Mesendoderm (in vitro differentiated cells): ENCODE measurements around the gene MYT1.

ENCODE experiments used
- DNase-seq: peaks from one replicate; pipeline ENCODE4 v3.0.0; 2013
- H2AK5ac ChIP-seq: 2 replicates; pipeline ENCODE4 v1.6.1; 2013; ENCODE audit warnings: low read length, inconsistent platforms
- H2BK120ac ChIP-seq: 2 replicates; pipeline ENCODE4 v1.6.1; 2013; ENCODE audit warnings: low read depth, mild to moderate bottlenecking, low read length, moderate library complexity, mixed read lengths
- H2BK15ac ChIP-seq: replicated peaks from 2 replicates; pipeline ENCODE4 v1.6.1; 2013; ENCODE audit warnings: low read depth, mild to moderate bottlenecking, moderate library complexity
- H2BK5ac ChIP-seq: 2 replicates; pipeline ENCODE4 v1.6.1; 2013; ENCODE audit warnings: low read length, inconsistent platforms
- H3K18ac ChIP-seq: 2 replicates; pipeline ENCODE4 v1.6.1; 2013; ENCODE audit warnings: mild to moderate bottlenecking, low read length, mixed read lengths
- H3K23ac ChIP-seq: one replicate; pipeline ENCODE4 v1.6.1; 2013; ENCODE audit warnings: low read length
- H3K27ac ChIP-seq: 2 replicates; pipeline ENCODE4 v1.5.1; 2013; ENCODE audit warnings: low read depth, mild to moderate bottlenecking, inconsistent platforms, low read length, moderate library complexity
- H3K27me3 ChIP-seq: 2 replicates; pipeline ENCODE4 v1.6.1; 2013; ENCODE audit warnings: low read length, control low read depth, mild to moderate bottlenecking, inconsistent platforms; ENCODE audit not compliant: insufficient read depth, poor library complexity
- H3K36me3 ChIP-seq: 2 replicates; pipeline ENCODE4 v1.6.1; 2013; ENCODE audit warnings: low read length, inconsistent platforms; ENCODE audit not compliant: control insufficient read depth, insufficient read depth
- H3K4ac ChIP-seq: one replicate; pipeline ENCODE4 v1.6.1; 2013; ENCODE audit warnings: low read depth, mild to moderate bottlenecking, low read length, moderate library complexity
- H3K4me1 ChIP-seq: 2 replicates; pipeline ENCODE4 v1.6.1; 2013; ENCODE audit warnings: low read depth, low read length, inconsistent platforms; ENCODE audit not compliant: control insufficient read depth
- H3K4me2 ChIP-seq: 2 replicates; pipeline ENCODE4 v1.6.1; 2013; ENCODE audit warnings: low read length
- H3K4me3 ChIP-seq: 2 replicates; pipeline ENCODE4 v1.5.1; 2013; ENCODE audit warnings: mild to moderate bottlenecking, low read length
- H3K56ac ChIP-seq: one replicate; pipeline ENCODE4 v1.6.1; 2013; ENCODE audit warnings: low read length
- H3K79me1 ChIP-seq: 2 replicates; pipeline ENCODE4 v1.6.1; 2013; ENCODE audit warnings: low read length, inconsistent platforms
- H3K79me2 ChIP-seq: 2 replicates; pipeline ENCODE4 v1.6.1; 2013; ENCODE audit warnings: mild to moderate bottlenecking, low read length; ENCODE audit not compliant: control insufficient read depth, insufficient read depth
- H3K9ac ChIP-seq: 2 replicates; pipeline ENCODE4 v1.6.1; 2013; ENCODE audit warnings: low read length, inconsistent platforms
- H4K5ac ChIP-seq: one replicate; pipeline ENCODE4 v1.6.1; 2013; ENCODE audit warnings: low read length
- H4K8ac ChIP-seq: one replicate; pipeline ENCODE4 v1.6.1; 2013; ENCODE audit warnings: low read depth, mild to moderate bottlenecking, control low read depth, low read length, moderate library complexity
- WGBS: extraction: QIAGEN DNeasy Blood & Tissue Kit; methylation state at CpG from one replicate; pipeline ENCODE4 v1.1.7; 2013; ENCODE audit warnings: low lambda C conversion rate, missing lambda C conversion rate; ENCODE audit not compliant: insufficient coverage; ENCODE audit errors: extremely low coverage; 5-methylcytosine and 5-hydroxymethylcytosine counted together

The MYT1 gene

GRCh38 chr20:64168381-64169090 is 4.3 kb downstream of the MYT1 start:
- no peaks in the 10 kb centered on the region for H3K36me3 ChIP-seq
- H3K4me3 ChIP-seq, result no peak overlapping the region
- no peak overlapping the region for H2AK5ac ChIP-seq
- no peak for DNase-seq
- H3K4ac ChIP-seq, result no peak overlapping the region
- no peaks in the 10 kb centered on the region for H3K27me3 ChIP-seq
- no peaks in the 10 kb centered on the region for H3K79me2 ChIP-seq
- H4K8ac ChIP-seq, result no peak overlapping the region
- H4K5ac ChIP-seq, result no peak overlapping the region
- H3K79me1 ChIP-seq, result no peaks in the 10 kb centered on the region
- no peak overlapping the region for H3K23ac ChIP-seq
- H2BK120ac ChIP-seq, result no peak overlapping the region
- H2BK5ac ChIP-seq, result no peak overlapping the region
- H3K9ac ChIP-seq, result no peak overlapping the region
- no peaks in the 10 kb centered on the region for H3K4me1 ChIP-seq
- no peak overlapping the region for H3K27ac ChIP-seq
- no peak overlapping the region for H3K18ac ChIP-seq
- WGBS, result no CpG with 5 or more reads among the region's 12 CpGs
- no peak overlapping the region for H2BK15ac ChIP-seq
- H3K56ac ChIP-seq, result no peak overlapping the region
- no peak overlapping the region for H3K4me2 ChIP-seq

- no peak overlapping the region for H3K23ac ChIP-seq
- H3K27ac ChIP-seq, result no peak overlapping the region
- no peak overlapping the region for H3K4me2 ChIP-seq
- H2BK15ac ChIP-seq, result no peak overlapping the region
- H2BK120ac ChIP-seq, result no peak overlapping the region
- H3K4me3 ChIP-seq, result no peak overlapping the region
- H4K8ac ChIP-seq, result no peak overlapping the region
- no peak overlapping the region for H3K4ac ChIP-seq
- H4K5ac ChIP-seq, result no peak overlapping the region
- no peak overlapping the region for H2AK5ac ChIP-seq
- no peaks in the 10 kb centered on the region for H3K4me1 ChIP-seq
- H3K18ac ChIP-seq, result no peak overlapping the region
- no peaks in the 10 kb centered on the region for H3K79me2 ChIP-seq
- H3K36me3 ChIP-seq, result no peaks in the 10 kb centered on the region
- H2BK5ac ChIP-seq, result no peak overlapping the region
- no peaks in the 10 kb centered on the region for H3K79me1 ChIP-seq
- no CpG with 5 or more reads among the region's 10 CpGs for WGBS
- DNase-seq, result no peak
- H3K56ac ChIP-seq, result no peak overlapping the region
- no peaks in the 10 kb centered on the region for H3K27me3 ChIP-seq
- H3K9ac ChIP-seq, result no peak overlapping the region
Observed at GRCh38 chr20:64169091-64169560, 4.9 kb downstream of the MYT1 start.

DNA sequence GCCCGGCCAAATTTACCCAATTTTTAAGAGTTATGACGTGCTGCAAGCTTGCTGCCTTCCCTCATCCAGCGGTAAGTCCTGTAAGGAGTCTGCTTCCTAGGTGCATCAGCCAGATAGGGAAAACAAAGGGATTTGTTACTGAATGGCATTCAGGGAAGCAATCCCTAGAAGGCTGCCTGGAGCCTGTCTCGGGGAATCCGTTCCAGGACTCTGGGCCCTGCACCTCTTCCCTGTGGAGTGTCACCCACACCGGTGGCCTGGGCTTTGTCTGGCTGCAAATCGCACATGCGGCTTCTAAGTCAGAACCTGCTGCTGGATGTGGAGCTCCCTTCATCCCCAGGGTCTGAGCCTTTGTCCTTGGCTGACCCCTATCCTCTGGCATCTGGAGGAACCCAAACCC is 7.0 kb downstream of the MYT1 start:
- no peaks in the 10 kb centered on the region for H3K4me1 ChIP-seq

DNA sequence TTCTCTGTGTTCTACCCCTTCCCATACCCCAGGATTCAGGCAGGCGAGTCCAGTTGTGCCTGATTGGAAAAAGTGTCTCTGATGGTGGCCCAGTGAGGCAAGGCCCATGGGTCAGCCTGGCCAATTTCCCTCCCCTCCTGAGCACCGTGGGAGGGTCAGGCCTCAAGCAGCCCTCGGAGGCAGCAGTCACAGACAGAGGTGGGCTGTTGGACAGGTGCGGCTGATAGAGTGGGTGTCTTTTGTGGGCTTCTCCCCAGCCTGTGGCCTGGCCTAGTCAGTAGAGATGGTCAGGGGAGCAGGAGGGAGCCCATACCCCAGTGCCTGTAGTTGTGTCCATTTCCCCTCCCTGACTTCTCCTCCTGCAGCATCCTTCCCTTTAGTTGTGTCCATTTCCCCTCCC is 8.9 kb downstream of the MYT1 start:
- WGBS, result no CpG with 5 or more reads among the region's 4 CpGs
- no peak for DNase-seq
- no peak overlapping the region for H3K9ac ChIP-seq
- H3K18ac ChIP-seq, result no peak overlapping the region
- no peak overlapping the region for H2BK120ac ChIP-seq
- H3K4ac ChIP-seq, result no peak overlapping the region
- no peak overlapping the region for H3K27ac ChIP-seq
- no peak overlapping the region for H3K23ac ChIP-seq
- no peak overlapping the region for H2BK5ac ChIP-seq
- no peak overlapping the region for H2AK5ac ChIP-seq
- no peak overlapping the region for H4K8ac ChIP-seq
- no peak overlapping the region for H4K5ac ChIP-seq
- no peak overlapping the region for H3K4me3 ChIP-seq
- no peak overlapping the region for H3K4me2 ChIP-seq
- H3K56ac ChIP-seq, result no peak overlapping the region
- peaks cover 2% of the 10 kb centered on the region for H3K4me1 ChIP-seq
- H2BK15ac ChIP-seq, result no peak overlapping the region
- no peaks in the 10 kb centered on the region for H3K27me3 ChIP-seq
- H3K79me2 ChIP-seq, result no peaks in the 10 kb centered on the region
- no peaks in the 10 kb centered on the region for H3K36me3 ChIP-seq
- no peaks in the 10 kb centered on the region for H3K79me1 ChIP-seq

More for the DNA sequence above, 7.0 kb downstream of the MYT1 start:
- H3K18ac ChIP-seq, result no peak overlapping the region
- H3K27me3 ChIP-seq, result no peaks in the 10 kb centered on the region
- no peak overlapping the region for H2AK5ac ChIP-seq
- no peak overlapping the region for H3K56ac ChIP-seq
- H2BK5ac ChIP-seq, result no peak overlapping the region
- H4K8ac ChIP-seq, result no peak overlapping the region
- no peaks in the 10 kb centered on the region for H3K79me1 ChIP-seq
- H3K9ac ChIP-seq, result no peak overlapping the region
- no peak overlapping the region for H3K4me3 ChIP-seq
- no peak for DNase-seq
- no CpG with 5 or more reads among the region's 8 CpGs for WGBS
- no peak overlapping the region for H3K4me2 ChIP-seq
- H3K23ac ChIP-seq, result no peak overlapping the region
- H4K5ac ChIP-seq, result no peak overlapping the region
- no peak overlapping the region for H2BK15ac ChIP-seq
- no peak overlapping the region for H2BK120ac ChIP-seq
- no peak overlapping the region for H3K4ac ChIP-seq
- H3K36me3 ChIP-seq, result no peaks in the 10 kb centered on the region
- no peaks in the 10 kb centered on the region for H3K79me2 ChIP-seq
- no peak overlapping the region for H3K27ac ChIP-seq

DNA sequence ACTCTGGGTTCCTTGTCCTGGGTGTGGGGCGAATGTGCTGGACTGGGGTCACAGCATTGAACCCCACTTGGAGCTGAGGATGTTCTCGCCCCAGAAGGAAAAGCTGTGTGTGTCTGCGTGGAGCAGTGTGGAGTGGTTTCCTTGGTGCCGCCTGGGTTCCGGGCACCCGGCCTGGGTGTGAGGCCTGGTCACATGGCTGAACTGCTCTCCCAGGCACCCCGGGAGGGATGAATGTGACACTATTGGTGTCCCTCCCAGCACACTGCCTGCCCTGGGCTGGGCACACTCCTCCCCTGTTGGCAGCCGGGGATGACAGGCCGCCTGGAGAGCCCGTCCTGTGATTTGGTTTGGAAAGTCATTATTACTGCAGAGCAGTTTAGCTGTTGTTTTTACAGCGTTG is 12.3 kb downstream of the MYT1 start:
- no peak for DNase-seq
- no peaks in the 10 kb centered on the region for H3K27me3 ChIP-seq
- no peak overlapping the region for H3K27ac ChIP-seq
- no peak overlapping the region for H2AK5ac ChIP-seq
- peaks cover 2% of the 10 kb centered on the region for H3K4me1 ChIP-seq
- no peaks in the 10 kb centered on the region for H3K79me1 ChIP-seq
- H3K4ac ChIP-seq, result no peak overlapping the region
- no peak overlapping the region for H3K18ac ChIP-seq
- no peak overlapping the region for H2BK120ac ChIP-seq
- no peaks in the 10 kb centered on the region for H3K79me2 ChIP-seq
- no peak overlapping the region for H3K56ac ChIP-seq
- H3K9ac ChIP-seq, result no peak overlapping the region
- peaks cover 2% of the 10 kb centered on the region for H3K36me3 ChIP-seq
- H4K8ac ChIP-seq, result no peak overlapping the region
- WGBS, result no CpG with 5 or more reads among the region's 11 CpGs
- no peak overlapping the region for H3K4me3 ChIP-seq
- H2BK15ac ChIP-seq, result no peak overlapping the region
- H3K23ac ChIP-seq, result no peak overlapping the region
- H3K4me2 ChIP-seq, result no peak overlapping the region
- no peak overlapping the region for H4K5ac ChIP-seq
- H2BK5ac ChIP-seq, result no peak overlapping the region

DNA sequence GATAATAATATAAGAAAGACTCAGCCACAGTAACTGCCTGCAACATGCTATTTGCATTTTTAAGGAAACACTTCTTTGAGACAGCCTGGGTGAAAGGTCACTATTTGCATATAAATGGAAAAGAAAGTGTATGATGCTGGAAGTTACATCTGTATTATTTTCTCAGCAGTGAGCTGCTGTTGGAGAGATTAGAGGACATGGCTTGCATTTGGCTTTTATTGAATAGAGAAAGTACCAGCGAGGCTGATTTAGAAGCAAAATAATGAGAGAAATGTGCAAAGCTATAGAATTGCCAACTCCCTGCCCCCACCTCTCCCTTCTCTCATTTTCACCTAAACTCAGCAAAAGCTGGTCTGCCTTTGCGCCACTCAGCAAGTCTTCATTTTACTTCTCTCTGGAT is 12.7 kb downstream of the MYT1 start:
- H3K18ac ChIP-seq, result no peak overlapping the region
- no peaks in the 10 kb centered on the region for H3K79me2 ChIP-seq
- H2AK5ac ChIP-seq, result no peak overlapping the region
- no peak overlapping the region for H4K5ac ChIP-seq
- no peak overlapping the region for H2BK5ac ChIP-seq
- no peak overlapping the region for H3K4me3 ChIP-seq
- no peak overlapping the region for H3K23ac ChIP-seq
- H3K36me3 ChIP-seq, result peaks cover 2% of the 10 kb centered on the region
- no peak overlapping the region for H4K8ac ChIP-seq
- WGBS, result no CpG with 5 or more reads among the region's 2 CpGs
- H3K4me1 ChIP-seq, result peaks cover 2% of the 10 kb centered on the region
- no peak overlapping the region for H3K56ac ChIP-seq
- DNase-seq, result no peak
- no peak overlapping the region for H3K9ac ChIP-seq
- no peak overlapping the region for H3K4ac ChIP-seq
- no peak overlapping the region for H3K27ac ChIP-seq
- no peak overlapping the region for H2BK15ac ChIP-seq
- no peak overlapping the region for H2BK120ac ChIP-seq
- no peak overlapping the region for H3K4me2 ChIP-seq
- H3K79me1 ChIP-seq, result no peaks in the 10 kb centered on the region
- no peaks in the 10 kb centered on the region for H3K27me3 ChIP-seq
